ENCODE measurements around the gene UGT2B15.

DNA sequence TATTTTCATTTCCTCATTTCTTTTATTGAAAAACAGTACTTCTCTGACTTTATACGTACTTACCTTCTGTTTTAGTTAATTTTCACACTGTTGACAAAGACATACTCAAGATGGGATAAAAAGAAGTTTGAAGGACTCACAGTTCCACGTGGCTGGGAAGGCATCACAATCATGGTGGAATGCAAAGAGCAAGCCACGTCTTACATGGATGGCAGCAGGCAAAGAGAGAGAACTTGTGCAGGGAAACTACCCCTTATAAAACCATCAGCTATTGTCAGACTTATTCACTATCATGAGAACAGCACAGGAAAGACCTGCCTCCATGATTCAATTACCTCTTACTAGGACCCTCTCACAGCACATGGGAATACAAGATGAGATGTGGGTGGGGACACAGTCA lies 20.7 kb upstream of the UGT2B15 start:
- TF ChIP-seq, protein P1, sequence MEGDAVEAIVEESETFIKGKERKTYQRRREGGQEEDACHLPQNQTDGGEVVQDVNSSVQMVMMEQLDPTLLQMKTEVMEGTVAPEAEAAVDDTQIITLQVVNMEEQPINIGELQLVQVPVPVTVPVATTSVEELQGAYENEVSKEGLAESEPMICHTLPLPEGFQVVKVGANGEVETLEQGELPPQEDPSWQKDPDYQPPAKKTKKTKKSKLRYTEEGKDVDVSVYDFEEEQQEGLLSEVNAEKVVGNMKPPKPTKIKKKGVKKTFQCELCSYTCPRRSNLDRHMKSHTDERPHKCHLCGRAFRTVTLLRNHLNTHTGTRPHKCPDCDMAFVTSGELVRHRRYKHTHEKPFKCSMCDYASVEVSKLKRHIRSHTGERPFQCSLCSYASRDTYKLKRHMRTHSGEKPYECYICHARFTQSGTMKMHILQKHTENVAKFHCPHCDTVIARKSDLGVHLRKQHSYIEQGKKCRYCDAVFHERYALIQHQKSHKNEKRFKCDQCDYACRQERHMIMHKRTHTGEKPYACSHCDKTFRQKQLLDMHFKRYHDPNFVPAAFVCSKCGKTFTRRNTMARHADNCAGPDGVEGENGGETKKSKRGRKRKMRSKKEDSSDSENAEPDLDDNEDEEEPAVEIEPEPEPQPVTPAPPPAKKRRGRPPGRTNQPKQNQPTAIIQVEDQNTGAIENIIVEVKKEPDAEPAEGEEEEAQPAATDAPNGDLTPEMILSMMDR (IDR thresholded peaks at IDR 0.05 in 8 of 11, conservative IDR thresholded peaks at IDR 0.05 in 3 of 11) = no peak
- TF ChIP-seq POLR2A (IDR thresholded peaks at IDR 0.05) = no peak
- TF ChIP-seq POLR2AphosphoS5 (IDR thresholded peaks at IDR 0.05) = no peak
